GM19023 (cell line): ENCODE results near the gene STRN4.
"Not testable (repeated sequence)": the region's sequence is repeated elsewhere in the genome, so short reads cannot be mapped to it uniquely, and the experiment has no call there.

Source experiments
- ATAC-seq: cut with Tn5 transposase; IDR thresholded peaks from one replicate; pipeline ENCODE4 v1.9.1; 2021; ENCODE audit warnings: mild to moderate bottlenecking, moderate library complexity; ENCODE audit not compliant: unreplicated experiment

The STRN4 gene

DNA sequence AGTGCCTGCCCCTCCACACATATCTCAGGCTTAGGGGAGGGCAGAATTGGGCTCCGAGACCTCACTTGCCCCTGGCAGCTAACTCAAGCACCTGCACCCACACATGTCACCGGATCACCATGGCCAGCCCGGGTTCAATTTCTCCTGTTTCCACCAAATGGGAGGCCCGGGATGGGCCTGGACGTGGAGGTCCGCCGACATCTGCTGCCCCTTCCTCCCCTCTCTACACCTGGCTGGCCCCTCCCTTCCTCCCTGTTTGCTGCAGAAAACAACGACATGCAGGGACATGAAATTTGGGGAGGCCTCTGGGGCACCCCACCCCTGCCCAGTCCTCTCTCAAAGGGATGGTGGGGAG, 30.7 kb downstream of the STRN4 start:
- ATAC-seq = no peak

DNA sequence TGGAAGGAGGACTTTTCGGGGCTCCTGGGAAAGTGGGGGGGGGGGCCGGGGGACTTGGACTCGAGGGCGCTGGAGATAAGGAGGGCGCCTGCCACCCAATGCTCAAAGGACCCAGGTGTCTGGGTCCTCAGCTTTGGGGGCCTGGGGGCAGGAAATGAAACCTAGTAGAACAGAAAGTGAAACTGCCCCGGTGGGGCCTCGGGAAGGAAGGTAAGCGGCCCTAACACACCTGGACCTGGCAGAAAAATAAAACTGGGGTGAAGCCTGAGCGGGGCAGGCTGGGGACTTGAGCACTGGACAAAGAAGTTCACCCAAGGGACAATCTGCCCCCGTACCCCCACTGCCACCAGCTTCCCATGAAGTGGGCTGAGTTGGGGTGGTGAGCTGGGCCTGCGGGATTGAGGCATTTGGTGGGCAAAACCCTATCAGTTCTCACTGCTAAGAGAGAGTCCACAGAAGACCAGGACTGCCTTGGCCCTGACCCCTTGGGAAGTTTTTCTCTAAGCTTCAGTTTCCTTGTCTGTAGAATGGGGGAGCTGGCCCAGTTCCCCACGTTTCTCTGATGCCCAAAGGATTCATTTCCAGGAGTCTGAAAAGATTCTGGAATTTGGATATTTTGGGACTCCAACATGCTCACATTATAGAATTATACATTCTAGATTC, 31.7 kb downstream of the STRN4 start:
- ATAC-seq = no peak

DNA sequence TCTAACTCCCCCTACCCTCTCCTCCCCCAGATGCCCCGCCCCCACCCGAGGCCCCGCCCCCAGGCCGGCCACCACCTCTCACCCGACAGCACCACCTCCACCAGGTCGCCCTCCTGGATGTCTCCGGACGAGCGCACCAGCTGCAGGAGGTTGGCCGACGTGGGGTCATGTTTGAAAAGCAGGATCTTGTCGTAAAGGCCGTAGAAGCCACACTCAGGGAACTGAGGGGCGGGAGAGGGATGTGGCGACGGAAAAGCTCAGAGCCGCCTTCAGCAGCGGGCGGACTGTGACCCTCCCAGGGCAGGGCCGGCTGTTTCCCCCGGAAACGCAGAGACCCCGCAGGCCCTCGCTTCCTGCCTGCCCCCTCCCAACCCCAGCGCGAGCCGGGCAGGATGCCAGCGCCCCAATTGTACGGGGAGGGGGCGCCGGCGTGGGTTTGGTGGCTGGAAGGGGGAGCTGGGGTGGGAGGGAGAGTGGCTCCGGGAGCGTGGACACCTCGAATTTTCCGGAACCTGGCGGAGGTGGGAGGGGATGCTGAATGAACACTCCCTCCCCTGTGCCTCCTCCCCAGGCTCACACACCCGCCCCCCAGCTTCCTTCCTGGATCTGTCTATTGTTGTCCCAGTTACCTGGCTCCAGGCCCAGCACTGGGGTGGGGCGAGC, 32.3 kb downstream of the STRN4 start:
- ATAC-seq = no peak

DNA sequence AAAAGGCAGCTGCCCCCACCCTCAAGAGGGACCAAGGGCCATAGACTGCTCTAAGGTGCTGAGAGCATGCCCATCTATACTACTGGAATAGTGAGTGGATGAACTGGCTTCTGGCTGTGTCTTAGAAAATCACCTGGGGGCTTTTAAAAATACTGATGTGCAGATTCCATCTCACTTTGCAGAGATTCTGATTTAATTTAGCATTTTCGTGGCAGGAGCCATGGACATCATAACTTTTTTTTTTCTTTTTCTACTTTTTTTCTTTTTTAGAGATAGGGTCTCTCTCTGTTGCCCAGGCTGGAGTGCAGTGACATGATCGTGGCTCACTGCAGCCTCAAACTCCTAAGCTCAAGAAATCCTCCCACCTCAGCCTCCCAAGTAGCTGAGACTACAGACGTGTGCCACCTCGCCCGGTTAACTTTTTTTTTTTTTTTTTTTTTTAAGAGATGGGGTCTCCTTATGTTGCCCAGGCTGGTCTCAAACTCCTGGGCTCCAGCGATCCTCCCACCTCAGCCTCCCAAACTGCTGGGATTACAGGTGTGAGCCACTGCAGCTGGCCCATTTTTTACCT, 33.4 kb downstream of the STRN4 start:
- not testable (repeated sequence) for ATAC-seq

DNA sequence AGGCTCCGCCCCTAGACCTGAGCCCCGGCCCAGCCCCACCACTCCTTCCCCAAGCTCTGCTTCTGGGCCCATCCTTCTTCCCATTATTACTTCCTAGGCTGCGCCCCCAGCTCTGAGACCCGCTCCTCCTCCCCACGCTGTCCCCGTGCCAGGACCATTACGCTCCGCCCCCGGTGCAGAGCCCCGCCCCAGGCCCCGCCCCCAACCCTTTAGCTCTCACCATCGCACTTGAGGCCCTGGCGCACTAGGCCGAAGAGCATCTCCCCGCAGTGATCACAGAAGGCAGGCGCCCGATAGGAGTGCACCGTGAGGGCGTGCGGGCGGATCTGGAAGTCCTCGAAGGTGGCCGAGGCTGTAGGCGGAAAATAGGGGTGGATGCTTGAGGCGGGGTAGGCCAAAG, 35.6 kb downstream of the STRN4 start:
- ATAC-seq = no peak

DNA sequence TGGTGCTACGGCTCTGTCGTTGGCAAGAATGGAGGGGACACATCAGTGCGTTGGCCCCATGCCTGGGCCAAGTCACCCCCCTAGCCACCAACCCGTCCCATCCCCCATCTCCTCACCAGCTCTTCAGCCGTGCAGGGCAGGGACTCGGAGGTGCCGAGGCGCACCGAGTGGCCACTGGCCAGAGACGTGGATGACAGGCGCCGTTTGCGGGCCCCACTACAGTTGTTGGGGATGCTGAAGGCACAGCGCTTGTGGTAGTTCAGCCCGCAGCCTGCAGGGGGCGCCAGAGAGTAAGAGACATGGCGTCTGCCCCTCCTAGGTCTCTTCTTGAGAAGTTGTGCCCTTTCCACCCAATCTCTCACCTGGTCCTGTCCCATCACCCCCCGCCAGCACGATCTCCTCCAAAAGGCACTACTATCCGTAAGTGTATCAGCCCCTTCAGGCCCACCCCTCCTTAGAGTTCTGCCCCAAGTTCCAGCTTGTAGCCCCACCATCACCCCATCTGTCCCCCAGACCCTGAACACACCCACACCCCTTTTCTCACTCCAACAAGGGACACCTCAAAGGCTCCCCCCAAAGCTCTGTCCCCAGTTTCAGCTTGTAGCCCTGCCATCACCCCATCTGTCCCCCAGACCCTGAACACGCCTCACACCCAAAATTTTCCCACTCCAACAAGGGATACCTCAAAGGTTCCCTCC, 41.7 kb downstream of the STRN4 start:
- ATAC-seq = no peak

DNA sequence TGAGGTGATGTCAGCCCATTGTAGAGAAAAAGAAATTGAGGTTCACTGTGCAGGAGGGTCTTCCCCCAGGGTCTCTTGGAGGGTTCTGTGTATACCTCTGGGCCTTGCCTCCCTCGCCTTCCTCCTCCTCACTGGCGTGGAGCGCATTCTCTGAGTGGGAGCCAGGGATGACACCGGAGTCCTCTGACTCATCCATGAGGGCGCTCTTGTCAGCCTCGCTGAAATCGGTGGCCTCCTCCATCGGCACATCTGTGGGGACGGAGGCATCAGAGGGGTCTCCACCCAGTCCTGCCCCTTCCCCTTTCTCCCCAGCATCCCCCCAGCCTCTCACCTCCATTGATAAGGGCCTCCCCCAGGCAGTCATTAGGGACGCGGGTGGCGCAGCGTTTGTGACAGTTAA, 45.5 kb downstream of the STRN4 start:
- no peak for ATAC-seq

DNA sequence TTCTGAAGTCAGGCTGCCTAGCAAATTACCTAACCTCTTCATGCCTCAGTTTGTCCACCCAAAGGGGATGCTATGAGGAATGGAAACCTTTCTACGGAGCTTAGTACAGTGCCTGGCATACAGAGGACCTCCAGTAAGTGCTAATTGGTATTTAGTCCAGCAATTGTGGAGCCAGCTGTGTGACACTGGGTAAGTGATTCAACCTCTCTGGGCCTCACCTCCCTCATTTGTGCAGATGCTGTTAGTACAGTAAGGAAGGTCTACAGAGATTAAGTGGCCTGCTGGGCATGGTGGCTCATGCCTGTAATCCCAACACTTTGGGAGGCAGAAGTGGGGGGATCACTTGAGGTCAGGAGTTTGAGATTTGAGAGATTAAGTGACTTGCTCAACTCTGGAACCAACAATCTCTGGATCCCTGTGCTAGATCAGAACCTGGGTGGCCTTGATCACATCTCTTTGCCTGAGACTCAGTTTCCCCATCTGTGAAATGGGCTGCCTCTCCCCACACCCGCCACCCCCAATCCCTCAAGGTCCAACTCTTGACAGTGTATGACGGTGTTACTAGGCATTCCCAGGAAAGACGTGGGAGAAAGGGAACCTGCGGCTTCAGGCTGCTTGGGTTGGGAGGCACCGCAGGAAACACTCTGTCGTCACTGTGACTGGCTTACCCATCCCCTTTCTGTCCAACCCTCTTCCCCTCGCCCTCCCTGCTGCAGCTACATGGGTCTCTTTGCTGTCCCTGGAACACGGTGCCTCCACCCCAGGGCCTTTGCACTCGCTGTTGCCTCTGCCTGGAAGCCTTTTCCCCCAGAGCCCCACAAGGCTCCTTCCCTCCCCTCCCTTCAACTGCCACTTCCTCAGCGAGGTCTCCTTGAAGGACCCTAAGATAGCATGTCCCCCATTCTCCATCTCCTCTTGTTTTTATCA, 47.6 kb downstream of the STRN4 start:
- ATAC-seq = no peak

DNA sequence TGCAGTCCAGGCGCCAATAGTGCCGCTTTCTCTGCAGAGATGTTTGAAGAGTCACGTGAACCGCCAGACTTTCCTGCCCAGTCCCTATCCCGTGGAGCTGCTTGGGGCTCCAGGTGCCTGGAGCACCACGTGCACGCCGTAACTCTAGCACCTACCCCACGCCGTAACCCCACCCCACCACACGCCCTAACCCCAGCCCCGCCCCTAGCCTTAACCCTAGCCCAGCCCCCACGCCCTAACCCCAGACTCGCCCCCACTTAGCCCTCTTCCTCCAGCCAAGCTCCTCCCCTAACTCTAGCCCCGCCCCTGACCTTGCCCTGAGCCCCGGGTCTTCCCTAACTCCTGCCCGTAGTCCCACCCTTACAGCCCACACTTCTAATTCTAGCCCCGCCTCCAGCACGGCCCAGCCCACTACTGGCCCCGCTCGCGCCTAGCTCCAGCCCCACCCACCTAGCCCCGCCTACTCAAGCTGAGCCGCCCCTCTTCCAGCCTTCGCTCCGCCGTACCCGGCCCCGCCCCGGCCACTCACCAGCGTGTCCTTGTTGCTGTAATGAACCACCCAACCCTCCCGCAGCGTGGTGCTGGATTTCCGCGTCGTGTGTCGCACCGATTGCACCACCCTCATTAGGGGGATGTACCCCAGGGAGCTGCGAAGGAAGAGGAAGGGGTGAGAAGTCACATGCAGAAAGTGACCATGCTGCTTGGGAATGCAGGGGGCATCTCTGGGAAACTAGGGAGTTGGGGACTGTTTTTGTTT, 48.9 kb downstream of the STRN4 start:
- ATAC-seq = no peak

DNA sequence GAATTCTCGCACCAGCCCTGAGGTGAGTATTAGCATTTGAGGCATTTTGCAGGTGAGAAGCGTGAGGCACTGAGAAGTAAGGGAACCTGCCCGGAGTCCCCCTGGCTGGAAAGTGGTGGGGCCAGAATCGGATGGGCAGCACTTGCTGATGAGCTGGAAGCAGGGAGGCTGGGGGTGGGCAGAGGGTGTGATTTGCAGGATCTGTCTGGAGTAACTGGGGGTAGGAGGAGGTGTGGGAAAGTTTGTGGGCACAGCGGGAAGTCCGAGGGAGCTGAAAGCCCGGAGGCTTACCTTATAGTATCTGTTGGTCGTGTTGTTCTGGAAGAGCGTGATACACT, 49.4 kb downstream of the STRN4 start:
- no peak for ATAC-seq

DNA sequence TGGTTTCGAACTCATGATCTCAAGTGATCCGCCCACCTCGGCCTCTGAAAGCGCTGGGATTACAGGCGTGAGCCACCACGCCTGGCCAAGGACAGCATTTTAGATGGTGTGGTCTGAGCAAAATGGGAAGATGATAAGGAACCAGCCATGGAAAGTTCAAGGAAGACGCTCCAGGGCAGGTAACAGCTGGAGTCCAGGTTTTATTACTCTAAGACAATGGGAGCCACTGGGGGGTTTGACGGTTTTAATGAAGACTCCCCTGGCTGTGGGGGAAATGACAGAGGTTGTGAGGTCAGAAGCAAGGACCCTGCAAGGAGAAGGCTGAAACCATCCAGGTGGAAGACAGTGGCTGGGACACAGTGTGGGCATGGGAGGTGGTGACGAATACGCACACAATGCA, 50.2 kb downstream of the STRN4 start:
- no peak for ATAC-seq

DNA sequence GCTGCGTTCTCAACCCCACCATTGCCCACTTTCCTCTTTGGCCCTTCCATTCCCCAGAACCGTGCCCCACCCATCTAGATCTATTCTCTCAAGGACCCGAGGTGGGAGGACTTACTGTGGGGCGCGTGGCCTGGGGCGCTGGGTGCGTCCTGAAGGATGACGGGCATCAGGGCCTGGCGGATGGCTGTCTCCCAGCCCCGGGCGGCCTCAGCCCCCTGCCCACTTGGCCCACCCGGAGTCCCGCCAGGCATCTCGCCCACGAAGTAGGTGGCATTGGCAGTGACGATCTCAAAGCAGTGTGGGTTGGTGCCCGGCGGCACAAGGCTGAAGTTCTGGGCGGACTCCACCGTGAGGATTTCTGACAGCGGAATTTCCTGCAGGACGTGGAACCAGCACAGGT, 52.5 kb downstream of the STRN4 start:
- no peak for ATAC-seq

DNA sequence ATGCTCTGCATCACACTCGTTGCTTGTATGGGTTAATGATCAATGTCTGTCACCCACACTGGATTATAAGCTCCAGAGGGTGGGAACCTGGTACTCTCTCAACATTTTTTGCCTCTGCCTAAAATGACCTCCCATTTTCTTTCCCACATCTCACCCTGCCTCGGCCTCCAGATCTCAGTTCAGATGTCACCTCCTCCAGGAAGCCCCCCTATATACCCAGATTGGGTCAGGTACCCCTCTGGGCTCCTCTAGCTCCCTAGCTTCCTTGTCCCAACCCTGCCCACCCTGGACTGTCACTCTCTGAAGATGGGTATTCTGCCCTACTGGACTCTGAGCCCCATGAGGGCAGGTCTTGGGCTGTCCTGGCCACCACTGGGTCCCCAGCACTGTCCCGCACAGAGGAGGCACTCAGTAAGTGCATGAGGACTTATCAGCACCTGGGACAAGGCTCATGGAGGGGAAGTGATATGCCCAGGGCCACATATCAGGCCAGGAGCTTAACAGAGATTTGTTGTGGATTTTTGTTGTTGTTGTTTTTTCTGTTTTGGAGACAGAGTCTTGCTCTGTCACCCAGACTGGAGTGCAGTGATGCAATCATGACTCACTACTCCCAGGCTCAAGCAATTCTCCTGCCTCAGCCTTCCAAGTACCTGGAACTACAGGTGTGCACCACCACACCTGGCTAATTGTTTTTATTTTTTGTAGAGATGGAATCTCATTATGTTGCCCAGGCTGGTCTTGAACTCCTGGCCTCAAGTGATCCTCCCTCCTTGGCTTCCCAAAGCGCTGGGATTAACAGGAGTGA, 53.1 kb downstream of the STRN4 start:
- ATAC-seq = no peak

DNA sequence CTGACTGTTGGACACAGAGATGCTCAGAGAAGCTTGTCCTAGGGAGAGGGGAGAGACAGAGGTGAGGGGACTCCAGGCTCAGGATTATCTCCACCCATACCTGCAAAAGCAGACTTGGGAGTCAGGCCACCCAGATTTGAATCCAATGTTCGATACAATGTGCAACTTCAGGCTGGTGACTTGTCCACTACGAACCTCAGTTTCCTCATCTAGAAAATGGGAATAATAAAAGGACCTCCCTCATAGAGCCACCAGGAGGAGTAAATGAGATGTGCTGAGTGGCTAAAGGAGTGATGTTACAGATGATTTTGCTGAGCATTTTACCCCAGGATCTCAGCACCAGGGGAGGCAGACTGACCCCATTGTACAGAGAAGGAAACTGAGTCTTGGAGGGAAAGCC, 54.3 kb downstream of the STRN4 start:
- no peak for ATAC-seq

DNA sequence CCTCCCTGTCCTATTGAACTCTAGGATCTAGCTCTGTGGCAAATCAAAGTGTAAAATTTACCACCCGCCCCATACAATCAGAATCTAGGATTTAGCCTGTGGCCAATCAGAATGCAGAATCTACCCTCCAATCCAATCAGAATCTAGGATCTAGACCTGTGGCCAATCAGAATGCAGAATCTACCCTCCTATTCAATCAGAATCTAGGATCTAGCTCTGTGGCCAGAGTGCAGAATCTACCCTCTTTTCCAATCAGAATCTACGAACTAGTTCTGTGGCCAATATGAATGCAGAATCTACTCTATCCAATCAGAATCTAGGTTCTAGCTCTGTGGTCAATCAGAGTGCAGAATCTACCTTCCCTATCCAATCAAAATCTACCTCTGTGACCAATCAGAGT, 55.1 kb downstream of the STRN4 start:
- ATAC-seq = no peak

DNA sequence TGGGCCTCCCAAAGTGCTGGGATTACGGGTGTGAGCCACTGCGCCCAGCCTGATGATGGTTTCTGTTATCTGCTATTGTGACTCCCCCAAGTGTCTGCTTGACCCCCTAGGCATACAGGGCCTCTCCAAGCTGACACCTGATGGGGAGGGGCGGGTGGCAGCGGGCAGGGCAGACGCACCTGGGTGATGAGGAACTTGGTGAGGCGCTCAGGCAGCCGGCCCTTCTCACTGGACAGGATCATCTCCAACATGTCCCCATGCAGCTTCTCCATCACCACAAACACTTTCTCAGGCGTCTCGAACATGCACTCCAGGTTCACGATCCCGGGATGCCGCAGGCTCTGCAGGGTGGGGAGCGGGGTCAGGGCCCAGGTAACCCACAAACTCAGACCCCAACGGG, 56.9 kb downstream of the STRN4 start:
- ATAC-seq = no peak

DNA sequence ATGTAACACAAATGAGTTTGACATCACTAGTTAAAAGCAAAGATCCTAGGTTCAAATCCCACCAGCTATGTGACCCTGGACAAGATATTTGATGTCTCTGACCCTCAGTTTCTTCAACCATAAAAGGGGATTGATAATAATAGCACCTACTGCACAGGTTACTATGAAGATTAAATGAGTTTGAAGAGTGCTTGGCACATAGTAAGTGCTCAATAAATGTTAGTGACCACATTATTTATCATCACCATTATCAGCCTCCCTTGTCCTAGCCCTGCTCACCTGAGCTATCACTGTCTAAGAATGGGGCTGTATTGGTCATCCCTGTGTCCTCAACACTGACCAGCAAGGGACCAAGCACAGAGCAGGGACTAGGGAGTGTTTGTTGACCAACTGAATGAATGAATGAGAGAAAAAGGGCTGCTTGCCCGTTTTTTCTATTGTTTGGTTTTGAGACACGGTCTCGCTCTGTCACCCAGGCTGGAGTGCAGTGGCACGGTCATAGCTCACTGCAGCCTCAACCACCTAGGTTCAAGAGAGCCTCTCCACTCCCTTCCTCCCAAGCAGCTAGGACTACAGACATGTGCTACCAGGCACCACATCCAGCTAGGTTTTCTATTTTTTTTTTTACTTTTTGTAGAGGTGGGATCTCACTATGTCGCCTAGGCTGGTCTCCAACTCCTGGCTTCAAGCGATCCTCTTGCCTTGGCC, 58.7 kb downstream of the STRN4 start:
- ATAC-seq = no peak

DNA sequence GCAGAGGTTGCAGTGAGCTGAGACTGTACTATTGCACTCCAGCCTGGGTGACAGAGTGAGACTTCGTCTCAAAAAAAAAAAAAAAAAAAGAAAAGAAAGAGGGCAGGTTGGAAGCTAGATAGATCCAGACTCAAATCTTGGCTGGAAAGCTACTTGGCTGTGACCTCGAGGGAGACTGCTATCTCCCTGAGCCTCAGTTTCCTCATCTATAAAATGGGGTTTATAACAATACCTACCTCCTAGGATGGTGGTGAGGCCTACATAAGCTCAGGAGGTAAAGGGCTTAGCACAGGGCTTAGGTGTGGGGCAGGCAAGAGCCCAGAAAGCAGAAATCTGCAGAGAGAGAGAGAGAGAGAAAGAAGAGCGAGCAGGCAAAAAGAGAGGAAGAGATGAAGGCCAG, 61.1 kb downstream of the STRN4 start:
- ATAC-seq = no peak

DNA sequence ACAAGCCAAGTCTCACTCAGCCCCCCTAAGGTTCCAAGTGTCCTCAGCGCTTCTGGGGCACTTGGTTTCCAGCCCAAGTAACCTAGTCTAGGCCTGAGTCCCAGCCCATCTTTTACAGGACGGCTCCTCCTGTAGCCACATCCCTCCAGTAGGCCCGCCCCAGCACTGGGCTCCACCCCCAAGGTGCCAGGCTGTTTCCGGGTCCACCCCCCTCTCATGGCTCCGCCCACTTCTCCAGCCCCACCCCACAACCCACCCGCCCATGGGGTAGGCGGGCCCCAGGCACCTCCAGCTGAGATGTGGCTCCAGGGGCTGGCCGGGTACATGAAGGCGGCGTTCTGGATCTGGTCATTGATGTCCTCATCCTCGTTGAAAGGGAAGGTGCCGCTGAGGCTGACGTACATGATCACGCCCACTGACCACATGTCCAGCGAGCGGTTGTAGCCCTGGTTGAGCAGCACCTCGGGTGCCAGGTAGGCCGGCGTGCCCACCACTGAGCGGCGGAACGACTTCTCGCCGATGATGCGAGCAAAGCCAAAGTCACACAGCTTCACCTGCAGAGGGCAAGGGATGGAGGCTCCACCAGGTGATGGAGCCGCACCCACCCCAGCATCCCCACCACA, 68.0 kb downstream of the STRN4 start:
- no peak for ATAC-seq
